GM19238 (cell line): ENCODE measurements around the gene CRYGA.
"Not testable (repeated sequence)": the region's sequence is repeated elsewhere in the genome, so short reads cannot be mapped to it uniquely, and the experiment has no call there.

Source experiments
- DNase-seq: peaks from one replicate; pipeline ENCODE4 v3.0.0; 2011; ENCODE audit warnings: low spot score; ENCODE audit not compliant: insufficient read length

The CRYGA gene

DNA sequence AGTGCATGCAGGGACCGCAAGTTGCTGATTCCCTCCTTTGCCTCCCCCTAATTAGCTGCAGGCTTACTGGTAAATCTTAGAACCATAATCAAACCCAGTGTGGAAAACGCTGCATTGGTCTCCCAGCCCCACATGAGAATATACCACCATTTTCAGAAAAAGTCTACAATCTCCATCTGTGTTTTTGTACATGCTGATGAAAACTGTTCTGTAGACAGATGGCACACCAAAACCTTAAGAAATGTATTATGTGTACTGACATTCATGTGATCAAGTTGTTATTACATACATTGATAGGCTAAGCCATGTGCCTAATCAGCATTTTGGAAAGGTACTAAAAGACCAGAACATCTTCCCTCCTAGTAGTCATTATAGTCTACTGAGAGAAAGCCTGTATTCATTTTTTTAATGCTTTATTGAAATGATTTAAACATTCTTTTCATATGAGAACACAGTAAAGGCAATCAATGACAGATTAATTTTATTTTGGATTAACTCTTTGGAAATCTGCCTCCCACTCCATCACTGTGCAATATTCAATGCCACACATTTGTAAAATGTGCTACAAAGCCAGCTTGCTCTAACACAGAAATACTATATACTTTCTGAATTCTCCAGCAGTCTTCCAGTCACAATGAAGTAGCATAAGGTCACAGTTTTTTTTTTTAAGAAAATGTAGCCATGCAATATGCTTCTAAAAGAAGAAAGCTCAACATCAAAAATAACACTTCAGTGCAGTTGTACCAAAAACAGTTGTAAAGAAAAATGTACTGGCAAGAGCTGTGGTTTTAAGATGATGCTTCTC, 1.8 kb upstream of the CRYGA start:
- no peak for DNase-seq

DNA sequence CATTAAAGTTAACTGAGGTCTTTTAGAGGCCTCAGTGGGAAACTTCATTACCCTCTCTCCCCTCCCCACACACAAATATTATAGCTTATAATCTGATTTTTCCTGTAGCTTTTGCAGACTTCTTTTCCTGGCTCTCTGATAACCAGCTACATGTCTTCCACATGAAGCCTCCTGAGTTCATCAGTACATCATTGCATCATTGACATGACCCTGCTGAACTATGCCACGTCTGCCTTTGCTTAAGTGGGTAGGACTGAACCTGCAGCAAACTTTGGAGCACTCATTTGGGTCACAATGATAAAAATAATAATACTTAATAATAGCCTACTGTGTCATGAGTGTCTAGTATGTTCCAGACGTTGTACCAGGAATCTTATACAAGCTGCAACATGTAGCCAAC, 7.0 kb downstream of the CRYGA start:
- no peak for DNase-seq

DNA sequence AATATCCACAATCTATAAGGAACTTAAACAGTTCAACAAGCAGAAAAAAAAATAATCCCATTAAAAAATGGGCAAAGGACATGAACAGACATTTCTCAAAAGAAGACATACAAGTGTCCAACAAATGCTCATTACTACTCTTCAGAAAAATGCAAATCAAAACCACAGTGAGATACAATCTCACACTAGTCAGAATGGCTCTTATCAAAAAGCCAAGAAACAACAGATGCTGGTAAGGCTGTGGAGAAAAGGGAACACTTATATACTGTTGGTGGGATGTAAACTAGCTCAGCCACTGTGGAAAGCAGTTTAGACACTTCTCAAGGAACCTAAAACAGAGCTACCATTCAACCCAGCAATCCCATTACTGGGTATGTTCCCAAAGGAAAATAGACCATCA, 10.2 kb downstream of the CRYGA start:
- no peak for DNase-seq

DNA sequence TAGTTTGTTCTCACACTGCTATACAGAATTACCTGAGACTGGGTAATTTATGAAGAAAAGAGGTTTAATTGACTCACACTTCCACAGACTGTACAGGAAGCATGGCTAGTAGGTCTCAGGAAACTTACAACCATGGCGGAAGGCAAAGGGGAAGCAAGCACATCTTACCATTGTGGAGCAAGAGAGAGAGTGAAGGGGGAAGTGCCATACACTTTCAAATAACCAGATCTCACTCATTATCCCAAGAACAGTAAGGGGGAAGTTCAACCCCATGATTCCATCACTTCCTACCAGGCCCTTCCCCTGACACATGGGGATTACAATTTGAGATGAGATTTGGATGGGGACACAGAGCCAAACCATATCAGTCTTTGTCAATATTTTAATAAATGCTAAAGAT, 12.4 kb downstream of the CRYGA start:
- no peak for DNase-seq

DNA sequence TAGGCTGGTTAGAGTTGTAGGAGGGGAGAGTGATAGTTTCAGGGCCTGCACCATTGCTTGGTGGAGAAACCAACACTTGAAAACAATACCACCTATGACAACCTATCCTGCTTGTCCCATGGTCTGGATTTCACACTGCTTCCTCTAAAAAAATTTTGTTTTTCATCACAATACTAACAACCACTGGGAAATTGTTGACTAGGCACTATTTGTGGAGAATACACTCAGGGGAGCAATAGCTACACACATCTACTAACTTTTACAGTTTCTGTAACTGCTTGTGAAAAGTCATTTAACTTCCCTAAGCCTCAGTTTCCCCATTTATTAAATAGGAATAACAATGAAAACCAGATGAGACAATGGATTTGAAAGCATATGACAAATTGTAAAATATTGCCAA, 13.3 kb downstream of the CRYGA start:
- DNase-seq = no peak

DNA sequence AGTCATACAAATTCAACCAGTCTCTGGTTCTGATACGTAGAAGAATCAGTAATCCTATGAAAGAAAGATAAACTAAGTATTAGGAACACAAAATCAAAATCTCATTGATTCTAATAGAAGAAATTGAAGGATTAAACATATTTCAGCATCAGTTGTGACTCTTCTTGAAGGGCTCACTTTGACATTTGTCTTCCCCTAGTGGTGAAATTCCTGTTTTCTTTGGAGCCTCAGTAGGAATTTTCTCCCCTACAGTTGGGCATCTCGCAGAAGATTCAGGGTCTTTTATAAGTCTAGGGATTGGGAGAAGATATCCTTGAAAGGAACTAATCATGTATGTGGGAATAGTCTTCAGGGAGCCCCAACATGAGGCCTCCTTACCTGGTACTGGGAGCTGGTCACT, 14.6 kb downstream of the CRYGA start:
- no peak for DNase-seq

DNA sequence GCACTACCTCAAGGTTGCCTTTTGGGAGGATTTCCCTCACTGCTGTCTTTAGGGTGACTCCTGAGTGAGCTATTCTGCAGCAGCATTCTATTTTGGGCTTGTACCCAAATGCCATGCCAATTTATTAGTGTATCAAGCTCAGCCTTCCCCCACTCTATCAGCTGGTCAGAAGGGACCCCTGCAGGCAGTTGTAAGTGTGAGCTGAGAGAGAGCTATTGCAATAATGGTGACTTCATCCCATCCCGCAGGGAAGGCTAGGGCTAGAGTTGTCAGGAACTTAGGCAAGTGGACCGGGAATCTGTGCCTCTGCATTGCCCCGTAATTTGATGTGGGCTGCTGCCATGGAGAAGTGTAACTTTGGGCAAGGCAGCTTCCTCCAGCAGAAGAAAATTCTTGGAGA, 15.6 kb downstream of the CRYGA start:
- DNase-seq = no peak

DNA sequence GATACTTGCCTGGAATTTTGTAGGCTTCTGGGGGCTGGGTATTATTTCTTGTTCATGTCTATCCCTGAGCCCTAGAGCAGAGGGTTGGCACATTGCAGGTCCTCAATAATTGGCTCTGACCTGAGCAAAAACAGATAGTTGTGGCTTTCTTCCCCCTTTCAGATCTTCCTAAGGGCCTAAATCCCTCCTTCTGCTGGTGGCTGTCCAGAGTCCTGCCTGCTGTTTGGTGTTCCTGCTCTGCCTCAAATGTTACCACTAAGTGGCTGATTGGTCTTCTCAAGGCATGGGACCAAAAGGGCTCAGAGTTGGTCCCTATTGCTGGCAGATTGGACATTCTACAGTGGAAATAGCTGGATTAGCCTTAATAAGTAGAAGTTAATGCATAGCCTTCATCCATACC, 16.4 kb downstream of the CRYGA start:
- DNase-seq = no peak

DNA sequence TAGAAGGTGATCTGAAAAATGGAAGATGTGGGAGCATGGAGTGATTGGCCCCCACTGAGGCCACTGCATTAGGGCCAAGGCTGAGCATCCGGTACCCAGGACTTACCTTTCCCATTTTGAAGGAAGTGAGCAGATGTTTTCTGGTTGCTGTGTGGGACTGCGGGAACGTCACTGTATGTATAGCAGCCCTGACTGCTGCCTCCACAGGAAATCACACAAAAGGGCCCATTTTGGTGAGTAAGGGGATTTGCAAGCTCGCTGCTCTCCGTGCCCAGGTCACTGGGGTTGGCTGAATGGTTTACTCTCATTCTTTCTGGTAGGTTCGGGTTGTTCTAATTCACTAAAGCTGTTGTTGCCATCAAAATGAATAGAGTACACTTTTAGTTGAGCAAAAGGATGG, 17.4 kb downstream of the CRYGA start, which contains the start of gene CRYGB:
TSS of gene CRYGB (minus strand) at position 153 of the 400 bp plus-strand sequence. CDS start at position 115, 38 bp downstream.
- DNase-seq = no peak

DNA sequence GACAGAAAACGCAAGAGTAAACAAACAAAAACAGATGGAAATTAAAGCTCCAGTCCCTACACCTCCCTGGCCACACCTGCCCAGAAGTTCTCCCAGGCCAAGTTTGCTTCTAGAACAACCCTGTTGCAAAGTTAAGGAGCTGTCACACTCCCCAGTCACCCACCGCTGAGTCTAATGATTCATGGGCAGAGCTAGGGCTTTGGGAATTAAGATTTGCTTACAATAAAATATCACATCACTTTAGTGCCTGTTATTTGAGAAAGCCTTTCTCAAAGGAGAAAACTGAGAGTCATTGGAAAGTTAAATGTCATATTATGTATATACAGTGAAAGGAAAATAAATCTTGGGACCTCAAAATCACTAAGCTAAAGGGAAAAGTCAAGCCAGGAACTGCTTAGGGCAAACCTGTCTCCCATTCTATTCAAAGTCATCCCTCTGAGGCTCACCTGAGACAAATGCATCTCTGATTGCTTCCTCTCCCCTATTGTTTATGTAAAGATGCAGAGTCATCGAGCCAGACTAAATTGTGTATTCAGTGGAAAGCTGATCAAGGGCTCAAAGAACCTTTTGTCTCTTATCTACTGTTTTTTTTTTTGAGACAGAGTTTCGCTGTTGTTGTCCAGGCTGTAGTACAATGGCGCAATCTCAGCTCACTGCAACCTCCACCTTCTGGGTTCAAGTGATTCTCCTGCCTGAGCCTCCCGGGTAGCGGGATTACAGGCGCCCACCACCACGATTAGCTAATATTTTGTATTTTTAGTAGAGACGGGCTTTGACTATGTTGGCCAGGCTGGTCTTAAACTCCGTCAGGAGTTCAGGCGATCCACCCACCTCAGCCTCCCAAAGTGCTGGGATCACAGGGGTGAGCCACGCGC, 20.2 kb downstream of the CRYGA start:
- no peak for DNase-seq

DNA sequence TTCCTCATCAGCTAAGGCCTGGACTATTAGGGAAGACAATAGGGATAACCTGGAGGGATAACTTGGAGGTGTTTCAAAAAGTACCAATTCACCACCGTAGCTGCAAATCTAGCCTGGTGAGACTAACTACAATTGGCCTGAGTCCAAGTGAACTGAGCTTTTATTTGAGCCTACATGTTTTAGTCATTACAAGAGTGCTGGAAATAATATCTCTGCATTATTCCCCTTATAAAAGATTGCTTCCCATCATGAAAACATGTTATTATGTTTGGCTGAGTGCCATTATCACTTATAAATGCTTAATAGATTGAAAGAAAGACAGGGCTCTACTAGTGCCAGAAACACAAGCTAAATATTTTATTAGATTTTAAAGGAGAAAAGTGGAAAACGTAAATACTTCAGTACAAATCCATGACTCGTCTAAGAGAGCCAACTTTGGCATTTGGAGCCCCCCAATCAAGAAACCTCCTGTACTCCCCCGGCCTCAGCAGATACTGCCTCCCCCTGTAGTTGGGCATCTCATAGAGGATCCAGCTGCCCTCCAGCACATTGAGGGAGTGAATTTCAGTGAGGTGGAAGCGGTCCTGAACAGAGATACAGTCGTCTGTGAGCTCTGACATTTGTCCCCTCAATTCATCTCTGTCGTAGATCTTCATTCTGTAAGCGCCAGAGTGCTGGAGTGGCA, 21.0 kb downstream of the CRYGA start:
- no peak for DNase-seq

DNA sequence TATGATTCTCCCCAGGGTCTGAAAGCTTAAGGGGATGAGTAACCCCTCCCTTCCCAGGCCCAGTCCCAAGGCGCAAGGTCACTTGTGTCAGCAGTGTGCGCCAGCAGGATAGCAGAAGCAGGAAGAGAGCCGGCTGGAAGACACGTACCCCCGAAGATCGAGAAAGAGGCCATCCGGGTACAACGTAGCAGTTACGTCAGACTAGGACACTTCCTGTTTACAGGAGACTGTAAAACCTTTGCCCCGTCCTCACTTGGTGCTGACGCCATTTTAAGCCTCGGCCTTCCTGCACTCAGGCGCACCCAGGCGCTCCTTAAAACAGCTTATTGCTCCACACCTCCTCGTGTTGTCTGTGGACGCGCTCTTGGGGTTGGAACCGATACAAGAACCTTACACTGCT, 23.9 kb downstream of the CRYGA start:
- DNase-seq = no peak

DNA sequence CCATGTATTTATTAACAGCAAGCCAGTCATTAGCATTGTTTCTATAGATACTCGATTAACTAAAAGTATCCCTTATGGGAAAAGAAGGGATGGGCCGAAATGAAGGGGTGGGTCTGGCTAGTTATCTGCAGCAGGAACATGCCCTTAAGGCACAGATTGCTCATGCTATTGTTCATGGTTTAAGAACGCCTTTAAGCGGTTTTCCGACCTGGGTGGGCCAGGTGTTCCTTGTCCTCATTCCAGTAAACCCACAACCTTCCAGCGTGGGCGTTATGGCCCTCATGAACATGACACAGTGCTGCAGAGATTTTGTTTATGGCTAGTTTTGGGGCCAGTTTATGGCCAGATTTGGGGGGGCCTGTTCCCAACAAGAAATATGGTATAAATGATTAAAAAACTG, 25.1 kb downstream of the CRYGA start:
- DNase-seq = not testable (repeated sequence)

DNA sequence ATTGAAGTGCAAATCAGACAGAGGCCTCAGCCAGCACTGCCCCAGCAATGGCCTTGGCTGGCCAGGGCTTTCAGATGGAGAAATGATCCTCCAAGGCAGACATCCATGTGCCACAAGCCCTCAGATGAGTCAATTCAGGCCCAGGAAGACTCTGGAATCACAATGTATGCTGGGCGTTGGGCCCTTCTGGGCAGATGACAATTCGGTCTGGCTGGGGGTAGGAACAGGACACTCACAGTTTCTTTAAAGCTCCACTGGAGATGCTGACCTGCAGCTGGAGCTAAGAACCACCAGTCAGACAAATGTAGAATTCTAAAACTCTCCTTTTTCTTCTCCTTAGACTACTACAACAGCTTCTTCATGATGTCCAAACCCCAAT, 26.7 kb downstream of the CRYGA start:
- no peak for DNase-seq

DNA sequence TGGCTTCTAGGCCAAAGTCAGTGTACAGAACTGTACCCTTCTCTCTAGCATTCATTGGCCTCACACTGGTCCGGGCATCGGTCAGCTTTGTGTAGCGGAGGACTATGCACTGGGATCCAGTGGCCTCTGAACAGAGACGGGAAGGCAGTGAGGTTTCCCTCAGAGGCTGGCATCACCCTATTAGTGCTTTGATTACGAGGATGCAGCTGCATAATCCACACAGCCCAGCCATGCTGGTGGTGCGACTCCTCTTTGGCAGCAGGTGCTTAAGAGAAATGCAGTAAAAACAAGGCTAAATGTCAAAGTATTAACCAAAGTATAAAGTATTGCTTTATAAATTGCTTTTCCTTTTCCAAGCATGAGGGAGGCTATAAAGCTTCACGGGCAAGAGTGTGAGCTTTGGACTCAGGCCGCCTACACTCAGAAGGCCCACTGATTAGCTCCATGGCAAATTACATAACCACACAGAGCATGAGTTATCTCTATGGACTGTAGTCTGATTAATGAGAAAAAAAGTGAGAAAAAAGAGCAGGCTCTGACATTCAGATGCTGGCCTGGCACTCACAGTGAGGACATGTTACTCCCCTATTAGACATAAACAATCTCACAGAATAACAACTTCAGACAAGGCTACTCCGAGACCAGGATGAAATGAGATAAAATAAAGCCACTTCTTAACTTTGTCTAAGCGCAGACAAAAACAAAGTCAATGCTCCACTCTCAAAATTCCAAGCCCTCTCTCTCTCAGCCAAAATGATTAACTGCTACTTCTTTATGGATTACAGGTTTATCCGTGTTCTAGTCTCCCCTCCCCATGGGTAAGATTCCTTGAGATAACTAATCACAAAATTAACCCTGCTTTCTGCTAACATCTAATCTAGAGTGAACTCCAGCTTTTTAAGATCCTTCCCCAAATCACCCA, 27.3 kb downstream of the CRYGA start:
- no peak for DNase-seq

DNA sequence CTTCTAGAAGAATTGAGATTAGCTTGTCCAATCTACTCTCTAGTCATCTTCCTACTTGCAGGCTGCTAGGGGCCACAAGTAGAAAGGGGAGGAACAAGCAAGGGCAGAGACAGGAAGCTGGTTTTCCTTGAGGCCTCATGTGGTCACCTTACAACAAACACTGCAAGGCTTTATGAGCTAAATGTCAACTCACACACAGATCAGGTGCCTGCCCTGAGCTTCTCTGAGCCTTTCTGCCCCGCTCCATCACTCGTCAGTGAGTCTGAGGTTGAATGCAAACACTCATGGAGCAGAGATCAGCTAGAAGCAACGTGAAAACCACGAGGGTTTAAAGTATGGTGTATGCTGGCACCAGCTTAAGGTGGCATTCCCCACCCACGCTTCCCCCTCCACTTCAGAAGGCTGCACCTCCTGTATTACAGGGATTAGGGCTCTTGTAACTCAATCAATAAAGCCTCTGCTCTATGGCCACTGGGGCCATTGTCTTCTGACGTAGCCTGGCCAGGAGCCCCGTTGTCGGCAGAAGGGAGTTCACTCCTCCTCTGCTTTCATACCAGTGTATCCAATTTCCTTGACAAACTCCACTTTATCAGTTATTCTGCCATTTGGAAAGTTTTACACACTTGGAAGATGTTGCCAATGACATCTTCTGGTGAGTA, 28.3 kb downstream of the CRYGA start:
- DNase-seq = no peak

DNA sequence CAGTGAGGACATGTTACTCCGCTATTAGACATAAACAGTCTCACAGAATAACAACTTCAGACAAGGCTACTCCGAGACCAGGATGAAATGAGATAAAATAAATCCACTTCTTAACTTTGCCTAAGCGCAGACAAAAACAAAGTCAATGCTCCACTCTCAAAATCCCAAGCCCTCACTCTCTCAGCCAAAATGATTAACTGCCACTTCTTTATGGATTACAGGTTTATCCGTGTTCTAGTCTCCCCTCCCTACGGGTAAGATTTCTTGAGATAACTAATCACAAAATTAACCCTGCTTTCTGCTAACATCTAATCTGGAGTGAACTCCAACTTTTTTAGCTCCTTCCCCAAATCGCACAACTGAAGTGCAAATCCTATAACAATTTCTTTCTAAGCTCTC, 32.7 kb downstream of the CRYGA start:
- DNase-seq = no peak

DNA sequence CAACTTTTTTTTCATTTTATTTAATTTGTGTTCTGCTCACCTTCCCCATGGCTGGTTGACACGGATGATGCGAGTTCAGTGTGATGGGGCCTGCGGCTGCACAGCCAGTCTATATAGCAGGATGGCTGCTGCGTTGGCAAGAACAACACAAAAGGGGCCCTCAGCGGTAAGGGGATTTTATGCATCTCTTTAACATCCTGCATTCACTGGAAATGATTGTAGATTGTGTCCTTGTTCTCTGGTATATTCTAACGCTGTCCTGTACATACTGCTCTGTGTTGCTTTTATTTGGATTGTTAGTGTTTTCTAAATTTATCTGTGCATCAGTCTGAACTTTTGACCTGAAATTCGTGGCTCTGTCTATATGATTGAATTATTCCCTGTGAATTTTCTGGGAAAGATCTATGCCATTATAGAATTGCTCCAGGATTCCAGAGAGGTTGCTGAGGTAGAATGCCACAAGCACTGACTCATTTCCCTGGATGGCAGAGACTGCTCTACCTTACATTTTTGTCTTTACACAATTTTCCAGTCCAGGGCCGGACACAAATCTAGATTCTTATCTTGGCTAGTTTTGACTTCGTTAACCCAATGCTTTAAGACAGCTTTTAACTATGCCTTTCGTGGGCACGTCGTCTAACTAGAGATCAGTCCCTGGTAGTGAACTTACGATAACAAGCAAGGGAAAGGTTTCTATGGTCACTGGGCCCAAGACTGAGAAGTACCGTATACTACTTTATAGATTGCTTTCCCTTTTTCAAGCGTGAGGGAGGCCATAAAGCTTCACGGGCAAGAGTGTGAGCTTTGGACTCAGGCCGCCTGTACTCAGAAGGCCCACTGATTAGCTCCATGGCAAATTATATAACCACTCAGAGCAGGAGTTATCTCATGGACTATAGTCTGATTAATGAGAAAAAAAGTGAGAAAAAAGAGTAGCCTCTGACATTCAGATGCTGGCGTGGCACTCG, 33.4 kb downstream of the CRYGA start, which contains the start of gene CRYGC:
TSS of gene CRYGC (minus strand) at position 85 of the 968 bp plus-strand sequence. CDS start at position 49, 36 bp downstream.
- no peak for DNase-seq

DNA sequence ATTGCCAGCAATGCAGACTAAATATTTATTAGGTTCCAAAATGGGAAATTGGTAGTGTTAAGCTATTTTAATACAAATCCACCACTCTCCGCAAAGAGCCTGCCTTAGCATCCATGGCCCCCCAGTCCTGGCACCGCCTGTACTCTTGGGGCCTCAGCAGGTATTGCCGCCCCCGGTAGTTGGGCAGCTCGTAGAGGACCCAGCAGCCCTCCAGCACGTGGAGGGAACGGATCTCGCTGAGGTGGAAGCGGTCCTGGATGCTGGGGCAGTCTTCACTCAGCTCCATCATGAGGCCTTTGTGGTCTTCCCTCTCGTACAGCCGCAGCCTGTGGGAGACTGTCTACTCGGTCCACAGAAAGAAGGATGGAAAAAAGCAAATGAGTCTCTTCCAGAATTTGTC, 35.3 kb downstream of the CRYGA start:
- DNase-seq = no peak
